GM18909 (cell line): ENCODE data around the gene TINAG.

Experiments
- ATAC-seq: cut with Tn5 transposase; IDR thresholded peaks from one replicate; pipeline ENCODE4 v1.9.1; 2021; ENCODE audit warnings: mild to moderate bottlenecking; ENCODE audit not compliant: unreplicated experiment, poor library complexity

TINAG gene, protein sequence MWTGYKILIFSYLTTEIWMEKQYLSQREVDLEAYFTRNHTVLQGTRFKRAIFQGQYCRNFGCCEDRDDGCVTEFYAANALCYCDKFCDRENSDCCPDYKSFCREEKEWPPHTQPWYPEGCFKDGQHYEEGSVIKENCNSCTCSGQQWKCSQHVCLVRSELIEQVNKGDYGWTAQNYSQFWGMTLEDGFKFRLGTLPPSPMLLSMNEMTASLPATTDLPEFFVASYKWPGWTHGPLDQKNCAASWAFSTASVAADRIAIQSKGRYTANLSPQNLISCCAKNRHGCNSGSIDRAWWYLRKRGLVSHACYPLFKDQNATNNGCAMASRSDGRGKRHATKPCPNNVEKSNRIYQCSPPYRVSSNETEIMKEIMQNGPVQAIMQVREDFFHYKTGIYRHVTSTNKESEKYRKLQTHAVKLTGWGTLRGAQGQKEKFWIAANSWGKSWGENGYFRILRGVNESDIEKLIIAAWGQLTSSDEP

DNA sequence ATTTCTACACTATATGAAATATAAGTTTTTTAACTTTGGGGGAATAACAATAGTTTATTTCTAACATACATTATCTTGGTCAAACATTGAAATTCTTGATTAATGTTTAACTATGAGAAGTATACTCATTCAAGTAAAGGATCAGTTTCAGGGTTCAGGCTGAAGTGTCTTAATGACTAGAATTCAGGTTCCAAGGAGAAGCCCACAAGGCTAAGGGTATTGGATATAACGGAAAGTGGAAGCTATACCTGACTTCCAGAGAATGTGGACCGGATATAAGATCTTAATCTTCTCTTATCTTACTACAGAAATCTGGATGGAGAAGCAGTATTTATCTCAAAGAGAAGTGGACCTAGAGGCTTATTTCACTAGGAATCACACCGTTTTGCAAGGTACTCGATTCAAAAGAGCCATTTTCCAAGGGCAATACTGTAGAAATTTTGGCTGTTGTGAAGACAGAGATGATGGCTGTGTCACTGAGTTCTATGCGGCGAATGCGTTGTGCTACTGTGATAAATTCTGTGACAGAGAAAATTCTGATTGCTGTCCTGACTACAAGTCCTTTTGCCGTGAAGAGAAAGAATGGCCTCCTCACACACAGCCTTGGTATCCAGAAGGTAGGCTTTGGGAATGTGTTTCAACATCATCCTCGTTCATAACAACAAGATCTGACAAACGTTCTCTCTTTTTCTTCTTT lies at the start of gene TINAG:
TSS of gene TINAG (plus strand) at position 153 of the 697 bp plus-strand sequence. CDS start at position 263, 110 bp downstream.
- peak; percentile 42 for ATAC-seq

DNA sequence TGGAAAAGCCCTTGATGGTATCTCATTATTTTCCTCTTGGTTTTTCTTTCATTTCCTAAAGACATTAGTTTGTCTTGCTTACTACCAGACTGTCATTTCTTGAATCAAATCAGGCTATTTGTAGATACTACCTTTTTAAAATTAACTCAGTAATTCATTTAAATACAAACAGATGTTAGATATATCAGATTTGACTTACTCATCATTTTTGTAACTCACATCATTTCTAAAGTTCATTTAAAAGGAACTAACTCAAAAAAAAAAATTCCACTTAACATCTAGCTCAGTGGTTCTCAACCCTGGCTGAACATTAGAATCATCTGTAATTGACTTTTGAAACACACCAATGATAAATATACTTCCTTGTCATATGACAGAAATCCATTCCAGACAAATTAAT lies 48.2 kb upstream of the TINAG start:
- ATAC-seq: no peak

DNA sequence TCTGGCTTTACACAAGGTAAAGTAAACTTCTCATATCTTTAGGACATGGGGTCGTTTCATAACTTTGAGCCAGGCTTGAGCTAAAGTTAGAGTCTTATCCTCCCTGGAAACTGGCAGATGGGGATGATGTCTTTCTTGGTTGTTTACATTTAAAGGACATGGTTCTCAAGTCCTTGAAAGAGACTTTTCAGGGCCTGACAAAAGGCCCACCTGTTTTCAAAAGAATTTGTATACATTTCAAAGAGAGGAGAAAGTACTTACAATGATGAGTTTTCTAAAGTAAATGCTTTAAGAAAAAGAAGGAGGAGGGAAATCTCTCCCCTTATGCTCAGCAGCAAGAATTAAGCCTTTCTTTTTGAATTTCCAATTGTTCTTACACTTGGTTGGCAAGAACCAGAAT lies 45.7 kb upstream of the TINAG start:
- no peak for ATAC-seq

DNA sequence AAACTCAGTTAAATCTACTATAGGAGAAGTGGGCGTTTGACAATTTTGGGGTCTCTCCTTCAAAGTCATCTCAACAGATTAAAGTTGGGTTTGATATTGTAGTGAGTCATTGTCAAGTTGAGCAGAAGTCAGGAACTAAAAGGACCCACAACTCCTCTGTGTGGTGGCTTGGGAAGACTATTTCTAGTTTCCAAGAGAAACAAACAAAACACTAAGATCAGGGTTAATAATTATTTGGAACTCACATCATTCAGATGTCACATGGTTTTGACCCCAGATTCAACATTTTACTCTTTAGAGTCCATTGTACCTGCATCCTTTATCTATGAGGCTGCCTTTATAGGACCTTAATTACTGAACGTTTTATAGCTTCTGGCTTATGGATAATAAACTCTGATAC lies 45.3 kb upstream of the TINAG start:
- no peak for ATAC-seq

DNA sequence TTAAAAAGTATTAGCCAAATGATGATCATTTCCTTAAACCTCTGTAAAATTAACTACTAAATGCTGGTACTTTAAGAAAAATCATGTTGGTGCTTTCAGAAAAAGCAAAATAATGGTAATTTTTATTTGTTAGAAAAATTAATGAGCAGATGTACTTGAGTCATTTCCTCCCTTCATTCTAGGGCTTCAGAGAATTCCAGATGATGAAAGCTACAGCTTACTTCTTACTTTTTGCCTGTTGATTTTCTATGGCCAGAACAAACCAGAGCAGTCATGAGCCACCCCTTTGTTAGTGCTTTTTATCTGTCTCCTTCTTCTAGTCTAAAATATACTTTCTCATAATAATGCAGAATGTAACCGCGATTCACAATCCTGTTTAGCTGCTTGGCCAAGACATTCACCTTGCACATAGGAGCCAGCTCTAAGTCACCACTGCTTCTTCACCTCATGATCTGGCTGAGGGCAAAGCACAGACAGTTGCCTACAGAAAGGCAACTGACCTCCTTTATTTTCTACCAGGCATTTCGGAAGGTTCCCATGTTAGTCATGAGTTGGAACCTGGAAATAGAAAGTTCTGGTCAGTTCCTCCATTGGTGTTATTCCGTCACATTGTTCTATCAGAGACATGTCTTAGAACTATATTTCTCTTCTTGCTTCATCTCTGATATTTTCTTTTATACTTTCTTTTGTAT lies 43.5 kb upstream of the TINAG start:
- no peak for ATAC-seq

DNA sequence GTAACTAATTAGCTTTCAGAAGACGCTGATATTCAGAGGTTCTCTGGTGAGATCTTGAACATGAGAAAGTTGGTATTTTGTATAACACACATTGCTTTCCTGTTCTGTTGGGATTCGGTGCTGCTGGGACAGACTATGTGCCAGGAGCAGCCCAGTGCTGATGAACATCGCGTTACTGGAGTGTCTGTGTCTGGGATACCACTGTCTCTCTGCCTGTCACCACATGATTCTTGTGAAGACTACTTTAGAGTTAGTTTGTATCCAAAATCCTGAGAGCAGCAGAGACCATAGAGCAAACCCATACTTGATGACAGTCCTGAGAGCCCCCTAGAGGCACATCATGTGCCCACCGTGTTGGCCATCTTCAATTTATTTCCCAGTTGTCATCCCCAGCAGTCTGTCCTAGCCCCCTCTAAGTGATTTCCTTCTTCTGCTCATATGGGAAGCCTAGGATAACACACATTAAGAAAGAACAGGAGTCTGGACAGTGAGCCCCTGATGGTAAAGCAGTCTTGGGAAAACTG lies 41.8 kb upstream of the TINAG start:
- ATAC-seq: no peak

DNA sequence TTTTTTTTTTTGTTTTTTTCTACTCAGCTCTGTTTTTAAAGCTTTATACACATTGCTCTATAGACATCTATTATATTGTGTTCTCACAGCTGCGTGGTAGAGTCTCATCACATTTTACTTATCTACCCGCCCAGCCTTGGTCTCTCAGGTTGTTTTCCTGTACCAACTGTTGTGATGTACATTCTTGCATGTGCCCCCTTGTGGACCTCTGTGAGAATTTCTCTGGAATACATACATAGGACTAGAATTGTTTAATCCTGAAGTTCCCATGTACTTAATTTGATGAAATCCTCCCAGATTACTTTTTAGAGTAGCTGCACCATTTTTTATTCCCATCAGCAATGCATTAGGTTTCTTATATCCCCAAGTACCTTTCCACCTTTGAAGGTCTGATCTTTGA lies 40.4 kb upstream of the TINAG start:
- ATAC-seq: no peak

DNA sequence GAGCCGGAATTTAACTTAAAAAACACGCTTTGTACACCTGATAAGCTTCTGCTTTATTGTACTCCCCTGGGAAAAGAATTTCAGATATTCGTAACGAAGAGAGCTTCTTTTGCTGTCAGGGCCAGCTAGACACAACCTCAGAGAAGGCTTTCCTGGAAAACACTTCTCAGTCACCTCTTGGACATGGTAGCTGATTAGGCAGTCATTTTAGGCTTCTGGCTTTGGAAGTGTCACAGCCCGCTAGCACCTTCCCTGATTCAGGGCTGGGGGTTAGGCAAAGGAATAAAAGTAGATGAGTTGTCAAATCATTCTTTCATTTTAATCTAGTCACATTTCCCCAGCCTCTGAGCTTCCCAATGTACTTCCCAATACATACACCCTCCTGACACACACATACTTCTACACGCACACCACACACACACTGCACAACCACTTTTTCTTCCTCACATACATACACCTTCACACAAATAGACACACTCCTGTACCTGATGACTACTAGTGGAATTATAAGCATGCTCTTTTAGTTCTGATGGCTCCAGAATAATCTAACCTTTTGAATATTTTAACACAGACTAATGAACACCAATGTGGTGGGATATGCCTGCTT lies 34.9 kb upstream of the TINAG start:
- no peak for ATAC-seq

DNA sequence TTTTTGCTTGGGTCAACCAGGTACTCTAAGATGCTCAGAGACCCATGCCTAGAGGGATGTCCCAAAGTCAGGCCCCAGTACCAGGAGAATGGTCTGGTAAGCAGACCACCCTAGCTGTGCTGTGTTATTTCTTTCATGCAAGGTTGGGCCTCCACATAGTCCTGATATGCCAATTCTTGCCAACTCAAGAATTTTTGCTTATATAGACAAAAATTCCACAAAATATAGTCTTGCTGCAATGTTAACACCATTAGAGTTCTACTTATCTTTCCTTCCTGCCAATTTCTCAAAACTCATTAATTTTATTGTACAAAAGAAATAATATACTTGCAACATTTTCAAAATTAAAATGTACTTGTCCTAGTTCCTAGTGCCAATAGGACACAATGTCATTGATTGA lies 33.9 kb upstream of the TINAG start:
- no peak for ATAC-seq

DNA sequence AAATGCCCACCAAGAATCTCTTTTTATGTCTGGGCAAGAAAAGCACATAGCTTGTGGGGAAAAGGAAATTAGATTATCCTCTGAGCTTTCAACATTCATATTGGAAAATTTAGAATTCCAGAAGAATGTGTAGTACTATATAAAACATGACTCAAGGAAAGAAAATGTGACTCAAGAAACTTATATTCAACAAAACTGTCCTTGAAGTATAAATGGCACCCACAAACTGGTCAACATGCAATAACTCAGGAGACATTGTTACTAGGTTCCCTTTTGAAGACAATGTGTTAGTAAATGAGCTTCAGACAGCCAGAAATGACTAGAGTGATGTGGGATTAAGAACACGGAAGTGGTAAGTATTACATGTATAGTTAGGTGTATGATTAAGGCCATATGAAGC lies 26.1 kb upstream of the TINAG start:
- ATAC-seq: no peak

DNA sequence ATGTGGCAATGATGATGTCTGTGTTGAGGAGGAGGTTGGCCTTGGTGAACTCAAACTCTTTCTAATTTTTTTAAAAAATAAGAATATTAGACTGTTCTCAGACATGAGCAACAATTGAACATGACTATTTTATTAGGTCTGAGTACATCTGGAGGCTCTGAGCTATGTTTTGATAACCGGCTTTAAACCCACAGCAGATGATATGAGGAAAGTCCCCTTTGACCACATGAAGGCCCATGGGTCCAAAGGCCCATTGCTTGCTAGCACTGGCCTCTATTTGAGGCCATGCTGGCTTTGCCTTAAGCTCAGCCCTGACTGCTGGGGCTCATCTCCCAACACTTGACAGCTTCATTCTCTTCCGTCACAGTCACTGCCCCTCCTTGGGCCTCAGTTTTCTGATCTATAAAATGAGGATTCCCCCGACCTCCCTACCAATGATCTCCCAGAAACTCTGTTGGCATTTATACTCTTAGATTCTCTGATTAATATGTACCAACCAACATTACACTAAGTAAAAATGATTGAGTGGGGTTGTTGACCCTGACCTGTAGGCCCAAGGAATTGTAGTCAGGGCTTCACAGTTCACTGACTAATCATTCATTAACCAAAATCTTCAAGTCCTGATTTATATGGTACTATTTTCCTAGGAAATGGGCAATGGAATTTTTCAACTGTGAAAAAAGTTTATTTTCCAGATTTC lies 23.9 kb upstream of the TINAG start:
- no peak for ATAC-seq

DNA sequence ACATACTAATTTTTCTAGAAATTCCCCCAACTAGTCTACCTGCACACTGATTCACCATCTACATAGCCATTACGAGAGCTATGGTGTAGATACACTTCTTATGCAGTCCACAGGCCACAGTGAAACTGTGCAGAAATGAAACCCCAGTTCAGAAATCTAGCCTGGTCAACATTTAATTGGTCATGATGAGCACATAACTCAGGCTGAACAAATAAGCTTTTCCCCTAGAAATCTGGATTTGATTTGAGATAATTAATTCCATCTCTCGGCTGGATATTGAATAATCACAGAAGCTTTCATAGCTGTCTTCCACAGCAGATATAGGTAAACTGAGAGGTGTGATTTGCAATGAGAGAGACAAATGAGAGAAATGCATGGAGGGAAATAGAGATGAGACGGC lies 22.6 kb upstream of the TINAG start:
- ATAC-seq: no peak

DNA sequence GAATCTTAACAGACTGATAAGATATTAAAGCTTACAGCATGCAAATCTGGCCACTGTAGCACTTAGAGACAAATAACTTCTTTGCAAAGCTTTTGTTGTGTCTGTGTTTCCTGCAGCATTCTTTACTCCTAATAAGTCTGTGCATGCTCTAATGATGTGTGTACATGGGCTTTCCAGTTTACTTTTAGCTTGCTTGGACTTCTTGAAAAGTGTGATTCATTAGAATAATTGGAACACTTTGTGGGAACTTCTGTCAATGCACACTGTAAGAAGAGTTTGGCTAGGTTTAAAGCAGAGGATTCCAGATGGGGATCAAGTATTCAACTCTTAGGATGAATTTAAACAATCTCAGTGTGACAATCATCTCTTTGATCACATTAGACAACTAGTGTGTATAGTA lies 22.1 kb upstream of the TINAG start:
- no peak for ATAC-seq

DNA sequence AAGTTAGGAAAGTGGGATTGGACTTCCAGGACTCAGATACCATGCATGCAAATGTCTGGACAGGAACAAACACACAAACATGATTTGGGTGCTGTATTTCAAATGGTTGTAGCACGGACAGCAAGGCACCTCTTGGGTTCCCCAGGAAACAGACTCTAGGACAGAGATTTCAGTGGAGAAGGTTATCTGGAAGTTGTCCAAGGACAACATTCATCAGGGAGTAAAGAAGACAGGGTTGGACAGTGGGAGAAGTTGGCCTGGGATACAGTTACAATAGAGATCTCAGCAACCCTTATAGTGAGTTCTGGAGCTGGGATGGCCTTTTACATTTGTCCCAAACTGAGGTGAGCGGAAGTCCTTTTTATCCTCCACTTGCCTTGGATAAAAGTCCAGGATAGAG lies 19.8 kb upstream of the TINAG start:
- ATAC-seq: no peak

DNA sequence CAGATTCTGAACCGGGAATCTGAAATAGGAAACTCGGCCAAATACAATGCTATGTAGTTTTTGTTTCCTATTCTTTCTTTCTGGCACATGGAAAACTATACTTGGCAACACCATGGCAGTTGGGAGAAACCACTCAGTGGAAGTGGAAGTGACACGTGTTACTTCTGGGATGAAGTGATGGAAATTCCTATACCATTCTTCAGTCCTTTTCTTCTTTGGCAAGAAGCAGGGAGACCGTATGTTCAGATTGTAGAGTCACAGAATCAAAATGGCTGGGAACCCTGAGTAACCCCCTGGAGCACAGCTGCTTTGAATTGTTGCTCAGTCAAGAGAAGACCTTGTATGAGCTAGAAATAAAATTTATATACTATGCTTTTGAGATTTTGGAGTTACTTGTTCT lies 18.8 kb upstream of the TINAG start:
- ATAC-seq: no peak

DNA sequence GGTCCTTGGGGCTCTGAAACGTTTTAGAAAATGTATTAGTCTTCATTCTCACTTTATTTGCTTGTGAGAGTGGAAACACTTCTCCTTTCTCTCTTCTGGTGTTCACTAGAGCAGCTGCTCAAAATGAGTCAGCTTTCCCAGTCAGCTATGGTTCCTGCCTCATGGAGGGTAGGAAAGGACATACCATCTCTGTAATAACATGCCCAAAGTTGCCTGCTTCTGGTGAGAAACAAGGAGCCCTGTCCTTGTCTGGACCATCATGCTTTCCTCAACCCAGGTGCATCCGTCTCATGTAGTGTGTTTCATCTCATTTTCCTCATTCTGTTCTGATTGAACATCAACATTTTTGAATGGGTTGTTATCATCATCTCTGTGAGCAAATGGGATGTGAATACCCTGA lies 17.1 kb upstream of the TINAG start:
- peak; percentile 79 for ATAC-seq

DNA sequence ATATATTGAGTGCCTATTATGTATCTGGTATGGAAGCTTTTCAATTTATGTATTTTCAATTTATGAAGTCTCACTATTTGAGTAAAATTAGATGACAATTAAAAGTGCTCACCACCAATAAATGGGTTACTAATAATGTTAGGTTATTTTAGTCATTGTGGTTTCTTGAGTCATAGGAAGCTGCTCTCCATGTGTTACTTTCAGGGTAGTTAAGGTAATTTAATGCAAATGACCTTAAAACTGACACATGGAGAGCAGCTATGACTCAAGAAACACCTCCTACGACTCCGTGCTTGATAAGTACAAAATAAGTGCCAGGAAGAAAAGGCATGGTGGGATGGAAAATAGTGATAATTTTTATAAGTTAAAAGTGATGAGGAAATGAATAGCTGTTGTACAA lies 16.5 kb upstream of the TINAG start:
- ATAC-seq: peak; percentile 93

DNA sequence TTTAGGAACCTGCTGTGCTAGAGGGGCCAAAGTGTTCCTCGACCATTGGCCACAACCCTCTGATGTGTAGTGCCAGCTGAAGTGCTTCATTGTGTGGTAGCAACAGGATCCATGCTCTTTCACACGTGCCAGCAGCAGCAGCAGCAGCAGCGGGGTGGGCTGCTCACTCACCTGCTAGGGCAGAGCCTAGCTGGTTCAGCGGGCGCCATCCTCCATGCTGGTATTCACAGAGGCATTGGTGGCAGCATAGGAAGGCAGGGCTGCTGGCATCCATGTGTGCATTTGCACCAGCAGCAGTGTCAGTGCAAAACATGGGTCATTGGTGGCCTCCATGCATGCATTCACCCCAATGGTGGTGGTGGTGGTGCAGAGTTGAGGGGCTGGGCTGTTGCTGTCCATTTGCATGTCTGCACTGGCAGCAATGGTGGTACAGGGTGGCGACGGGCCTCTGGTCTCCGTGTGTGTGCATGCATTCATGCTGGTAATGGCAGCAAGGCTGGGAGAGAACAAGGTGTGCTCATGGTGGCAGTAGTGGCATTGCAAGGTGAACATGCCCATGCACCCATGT lies 13.2 kb upstream of the TINAG start:
- no peak for ATAC-seq

DNA sequence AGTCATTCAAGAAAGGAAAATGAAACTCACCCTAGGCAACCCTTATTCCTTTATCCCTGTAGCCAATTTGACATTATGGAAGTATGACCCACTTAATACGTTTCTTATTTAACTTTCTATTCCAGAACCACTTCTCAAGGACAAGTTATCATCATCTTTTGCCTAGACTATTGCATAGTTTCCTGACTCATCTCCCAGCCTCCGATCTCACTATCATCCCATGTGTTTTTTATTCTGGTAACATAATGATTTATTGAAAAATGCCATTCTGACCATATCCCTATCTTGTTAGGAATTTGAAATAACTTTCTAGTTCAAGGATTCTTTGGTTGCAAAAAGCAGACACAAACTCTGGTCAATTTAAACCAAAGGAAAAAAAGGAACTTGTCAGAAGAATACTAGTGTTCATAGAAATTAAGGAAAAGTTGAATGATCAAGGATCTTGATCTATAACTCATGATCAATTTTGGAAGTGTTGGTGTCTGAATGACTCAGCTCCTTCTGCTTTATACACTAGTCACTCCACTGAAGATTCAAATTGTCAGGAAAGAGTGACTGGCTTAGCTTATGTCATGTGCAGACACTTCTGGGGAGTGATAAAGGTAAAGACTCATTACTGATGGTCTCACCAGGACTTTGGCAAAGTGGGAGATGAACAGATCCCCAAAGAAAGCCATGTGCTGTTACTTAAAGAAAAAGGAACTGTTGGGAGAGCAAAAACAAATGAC lies 8.5 kb upstream of the TINAG start:
- no peak for ATAC-seq
